GM12872 (cell line): Measurements from ENCODE around the gene PAPPA2.

ENCODE experiments used
- CTCF ChIP-seq: IDR thresholded peaks from 3 replicates; pipeline ENCODE4 v1.5.1; 2011; ENCODE audit warnings: low read depth, mild to moderate bottlenecking, low read length, moderate library complexity; ENCODE audit not compliant: insufficient read depth

The PAPPA2 gene

GRCh38 chr1:176775996-176776395 lies 313.0 kb downstream of the PAPPA2 start:
- no peak for TF ChIP-seq CTCF

GRCh38 chr1:176778056-176778455 lies 315.1 kb downstream of the PAPPA2 start:
- no peak for TF ChIP-seq CTCF

GRCh38 chr1:176779992-176780328 lies 317.0 kb downstream of the PAPPA2 start:
- no peak for TF ChIP-seq CTCF

GRCh38 chr1:176783309-176783708 lies 320.3 kb downstream of the PAPPA2 start:
- TF ChIP-seq CTCF, result no peak

- no peak for TF ChIP-seq CTCF
Observed at GRCh38 chr1:176785056-176785455, 322.1 kb downstream of the PAPPA2 start.

GRCh38 chr1:176785791-176786190 lies 322.8 kb downstream of the PAPPA2 start:
- no peak for TF ChIP-seq CTCF

GRCh38 chr1:176786274-176786673 lies 323.3 kb downstream of the PAPPA2 start:
- no peak for TF ChIP-seq CTCF

GRCh38 chr1:176789571-176790090 lies 326.7 kb downstream of the PAPPA2 start:
- TF ChIP-seq CTCF, result no peak
